IMR-90 (cell line): ENCODE results near the gene GNB2. TPM values are rescaled to one million over a fixed set of nuclear protein-coding genes. Genes with fewer than 3 reads are reported as not detected.
A peak's percentile ranks its signal among the peaks of the same experiment; 100 is the strongest.

ENCODE experiments used
- ATAC-seq: fragments of 200-7000 bp; cut with Tn5 transposase; 2 replicates; pipeline ENCODE4 v1.9.1; 2020; ENCODE audit warnings: low read depth, mild to moderate bottlenecking, moderate library complexity
- BruUV-seq: library from RNA; stranded (reverse); fragments of 400-500 nt; replicated peaks from 2 replicates; lab custom pipeline; 2021; lab: Mats Ljungman, UMichigan
- CTCF ChIA-PET: fragments of 300-600 bp; formaldehyde crosslinking; extraction: SDS; loops from one replicate; lab custom pipeline; 2021; ENCODE audit warnings: antibody characterized with exemption; lab: Yijun Ruan, JAX
- POLR2A ChIA-PET: fragments of 300-600 bp; sonication (Branson Sonifier 250); formaldehyde crosslinking; loops from one replicate; lab custom pipeline; 2022; ENCODE audit warnings: antibody characterized with exemption; ENCODE audit not compliant: unreplicated experiment; lab: Charles Lee
- DNase-seq: peaks from one replicate; pipeline ENCODE4 v3.0.0; 2013
- H2AFZ ChIP-seq: replicated peaks from 2 replicates; pipeline ENCODE3; 2013; ENCODE audit warnings: low read length, mild to moderate bottlenecking; ENCODE audit not compliant: poor library complexity
- H2AK5ac ChIP-seq: 2 replicates; pipeline ENCODE4 v1.6.1; 2013; ENCODE audit warnings: low read depth, low read length, inconsistent platforms
- H2AK9ac ChIP-seq: replicated peaks from 2 replicates; pipeline ENCODE3; 2013; ENCODE audit warnings: mild to moderate bottlenecking, low read depth, low read length, moderate library complexity; ENCODE audit not compliant: poor library complexity
- H2BK120ac ChIP-seq: 2 replicates; pipeline ENCODE4 v1.6.1; 2013; ENCODE audit warnings: low read depth, low read length, inconsistent platforms
- H2BK15ac ChIP-seq: 3 replicates; pipeline ENCODE4 v1.6.1; 2013; ENCODE audit warnings: low read depth, low read length, inconsistent platforms
- H2BK20ac ChIP-seq: 2 replicates; pipeline ENCODE4 v1.6.1; 2013; ENCODE audit warnings: low read depth, mild to moderate bottlenecking, inconsistent platforms, low read length, moderate library complexity
- H2BK5ac ChIP-seq: 2 replicates; pipeline ENCODE4 v1.6.1; 2013; ENCODE audit warnings: mild to moderate bottlenecking, low read depth, low read length, inconsistent platforms; ENCODE audit not compliant: poor library complexity, severe bottlenecking
- H3K14ac ChIP-seq: replicated peaks from 2 replicates; pipeline ENCODE4 v1.6.1; 2013; ENCODE audit warnings: low read depth, low read length, inconsistent platforms
- H3K18ac ChIP-seq: 2 replicates; pipeline ENCODE4 v1.6.1; 2013; ENCODE audit warnings: low read depth, low read length, control low read depth
- H3K23ac ChIP-seq: 2 replicates; pipeline ENCODE4 v1.6.1; 2013; ENCODE audit warnings: low read depth, low read length, inconsistent platforms
- H3K27ac ChIP-seq: 2 replicates; pipeline ENCODE4 v1.5.1; 2013; ENCODE audit warnings: mild to moderate bottlenecking, control low read depth, low read length; ENCODE audit not compliant: insufficient read depth
- H3K27me3 ChIP-seq: 2 replicates; pipeline ENCODE4 v1.6.1; 2013; ENCODE audit warnings: low read length; ENCODE audit not compliant: control insufficient read depth, insufficient read depth
- H3K36me3 ChIP-seq: 2 replicates; pipeline ENCODE4 v1.6.1; 2013; ENCODE audit warnings: low read length, mixed read lengths; ENCODE audit not compliant: control insufficient read depth, insufficient read depth
- H3K4ac ChIP-seq: 2 replicates; pipeline ENCODE4 v1.6.1; 2013; ENCODE audit warnings: low read depth, low read length, inconsistent platforms
- H3K4me1 ChIP-seq: 2 replicates; pipeline ENCODE4 v1.6.1; 2013; ENCODE audit warnings: low read length, mixed read lengths; ENCODE audit not compliant: control insufficient read depth, insufficient read depth
- H3K4me2 ChIP-seq: 2 replicates; pipeline ENCODE4 v1.6.1; 2013; ENCODE audit warnings: low read depth, mild to moderate bottlenecking, control low read depth, low read length, moderate library complexity
- H3K4me3 ChIP-seq: 2 replicates; pipeline ENCODE4 v1.5.1; 2013; ENCODE audit warnings: low read depth, mild to moderate bottlenecking, control low read depth, low read length, moderate library complexity; ENCODE audit not compliant: insufficient read depth
- H3K56ac ChIP-seq: 2 replicates; pipeline ENCODE4 v1.6.1; 2013; ENCODE audit warnings: low read length, inconsistent platforms; ENCODE audit not compliant: insufficient read depth; ENCODE audit errors: extremely low read depth
- H3K79me1 ChIP-seq, 2 experiments: 2 replicates each; pipeline ENCODE4 v1.6.1; 2013; ENCODE audit warnings: low read length in 2 of 2, inconsistent platforms in 1 of 2, low read depth in 1 of 2
- H3K9ac ChIP-seq: 2 replicates; pipeline ENCODE4 v1.6.1; 2013; ENCODE audit warnings: low read depth, low read length, control low read depth
- H3K9me1 ChIP-seq: 2 replicates; pipeline ENCODE4 v1.6.1; 2013; ENCODE audit warnings: low read length, inconsistent platforms; ENCODE audit not compliant: insufficient read depth
- H3K9me3 ChIP-seq: 2 replicates; pipeline ENCODE4 v1.6.1; 2013; ENCODE audit warnings: low read length; ENCODE audit not compliant: control insufficient read depth, insufficient read depth
- H4K20me1 ChIP-seq: 2 replicates; pipeline ENCODE4 v1.6.1; 2013; ENCODE audit warnings: low read length, inconsistent platforms; ENCODE audit not compliant: insufficient read depth
- H4K5ac ChIP-seq: 2 replicates; pipeline ENCODE4 v1.6.1; 2013; ENCODE audit warnings: mild to moderate bottlenecking, low read depth, low read length, control low read depth
- H4K8ac ChIP-seq, 2 experiments: 2 replicates each; pipeline ENCODE4 v1.6.1; 2013; ENCODE audit warnings: low read depth in 2 of 2, low read length in 2 of 2, control low read depth in 1 of 2, inconsistent platforms in 1 of 2
- H4K91ac ChIP-seq: 2 replicates; pipeline ENCODE4 v1.6.1; 2013; ENCODE audit warnings: low read depth, low read length, inconsistent platforms; ENCODE audit not compliant: insufficient read depth
- BHLHE40 ChIP-seq: fragments of 150-350 bp; IDR thresholded peaks from 2 replicates; pipeline ENCODE4 v1.6.1; 2016; ENCODE audit warnings: mild to moderate bottlenecking, low read depth, low read length
- MXI1 ChIP-seq: IDR thresholded peaks from 2 replicates; pipeline ENCODE4 v1.6.1; 2012; ENCODE audit warnings: low read depth, mild to moderate bottlenecking, low read length, moderate library complexity, borderline replicate concordance
- NFE2L2 ChIP-seq: fragments of 150-350 bp; IDR thresholded peaks from 2 replicates; pipeline ENCODE4 v1.6.1; 2016; ENCODE audit warnings: low read depth, mild to moderate bottlenecking, low read length
- USF2 ChIP-seq: fragments of 150-350 bp; IDR thresholded peaks from 2 replicates; pipeline ENCODE4 v1.6.1; 2017; ENCODE audit warnings: mild to moderate bottlenecking, antibody characterized with exemption, low read length, low read depth
- WGBS, 2 experiments: methylation state at CpG; one replicate each; pipeline versions ENCODE4 v1.1.5 to v1.1.7; 2013; ENCODE audit warnings: missing lambda C conversion rate in 2 of 2; ENCODE audit not compliant: insufficient read length in 1 of 2; ENCODE audit errors: extremely low coverage in 2 of 2; 5-methylcytosine and 5-hydroxymethylcytosine counted together
- dilution Hi-C: fragments of 300-500 bp; cut with HindIII; formaldehyde crosslinking; loops from one replicate; pipeline ENCODE4 v1.14.3; 2018; ENCODE audit warnings: low sequenced_read_pairs; ENCODE audit not compliant: unreplicated experiment
- in situ Hi-C: fragments of 300-500 bp; cut with MboI; formaldehyde crosslinking; loops from 3 replicates; pipeline ENCODE4 v1.14.3; 2019; ENCODE audit warnings: low sequenced_read_pairs, inconsistent platforms, mixed read lengths
- intact Hi-C: fragments of 100-400 bp; cut with micrococcal nuclease; formaldehyde crosslinking; loops from 2 replicates; pipeline ENCODE4 v1.10.0; 2022
- polyA plus RNA-seq, 3 experiments: library from polyadenylated mRNA; depleted of rRNA; stranded (reverse); fragments of >200 nt; gene quantifications; 2 replicates each; pipeline ENCODE4 v1.2.3, GENCODE V29; 2012; ENCODE audit warnings: low replicate concordance in 1 of 3
- total RNA-seq: library from RNA; depleted of rRNA; stranded (reverse); fragments of >200 nt; gene quantifications from 2 replicates; pipeline ENCODE4 v1.2.3, GENCODE V29; 2012

GNB2 gene
- total and polyA plus RNA-seq, 2 of the 4 experiments (the other 2 are of a cell fraction), result 62.0 to 279 TPM

- Histone ChIP-seq H3K14ac (no peak overlapping the region), H2AFZ (no peak overlapping the region)
- BruUV-seq, result no TSS peak
These were observed 11.6 kb downstream of the GNB2 start for GRCh38 chr7:100685049-100685605.

More at GRCh38 chr7:100685049-100685605, 11.6 kb downstream of the GNB2 start:
- peak overlapping the region; percentile 73 for H2AK9ac ChIP-seq
- no peak overlapping the region for H3K18ac ChIP-seq
- in situ Hi-C loops (no loop called here), intact Hi-C loops (no loop called here), dilution Hi-C loops (no loop called here)
- H3K9me3 ChIP-seq, result no peaks in the 10 kb centered on the region
- no peak overlapping the region for H4K91ac ChIP-seq
- no peak overlapping the region for H4K5ac ChIP-seq
- no peak for ATAC-seq
- H3K27me3 ChIP-seq, result no peaks in the 10 kb centered on the region
- H2BK120ac ChIP-seq, result no peak overlapping the region
- no peak overlapping the region for H3K4me3 ChIP-seq
- no peak overlapping the region for H4K8ac ChIP-seq
- H3K36me3 ChIP-seq, result peaks cover 82% of the 10 kb centered on the region
- H3K9ac ChIP-seq, result no peak overlapping the region
- H2BK5ac ChIP-seq, result no peak overlapping the region
- H3K79me1 ChIP-seq, result peaks cover 10 to 37% of the 10 kb centered on the region in 2 experiments; a peak in 3 of 4 replicates
- CTCF ChIA-PET, result interaction anchor here (1.2 kb wide), 1 partner anchor 21 kb away, joined by 3 read pairs; the partner anchor contains the start of gene POP7
- no peak overlapping the region for H3K4ac ChIP-seq
- H3K23ac ChIP-seq, result no peak overlapping the region
- TF ChIP-seq MXI1 (no peak), BHLHE40 (no peak), USF2 (no peak), NFE2L2 (no peak)
- H3K56ac ChIP-seq, result no peak overlapping the region
- H2BK20ac ChIP-seq, result no peak overlapping the region
- no peak overlapping the region for H3K4me2 ChIP-seq
- no peak overlapping the region for H3K27ac ChIP-seq
- H2BK15ac ChIP-seq, result no peak overlapping the region
- POLR2A ChIA-PET, result no interaction called here
- peaks cover 48% of the 10 kb centered on the region for H4K20me1 ChIP-seq
- peaks cover 11% of the 10 kb centered on the region for H3K4me1 ChIP-seq
- no peak for DNase-seq
- H2AK5ac ChIP-seq, result no peak overlapping the region
- no peaks in the 10 kb centered on the region for H3K9me1 ChIP-seq
- WGBS, 2 experiments, result 80% methylated on average over 2 of the region's 18 CpGs; no CpG with 5 or more reads in 1 of the 2 experiments
